Endodermal cell (in vitro differentiated cells): ENCODE data around the gene ZNF469. TPM values are rescaled to one million over a fixed set of nuclear protein-coding genes. Genes with fewer than 3 reads are reported as not detected.

Source experiments
- DNase-seq: peaks from one replicate; pipeline ENCODE4 v3.0.0-alpha.2; 2017
- H3K27ac ChIP-seq: 2 replicates; pipeline ENCODE4 v1.5.1; 2013; ENCODE audit warnings: mild to moderate bottlenecking, low read depth, low read length, moderate library complexity
- H3K27me3 ChIP-seq: 2 replicates; pipeline ENCODE4 v1.6.1; 2013; ENCODE audit warnings: mild to moderate bottlenecking, low read length, moderate library complexity; ENCODE audit not compliant: insufficient read depth, control insufficient read depth, poor library complexity, severe bottlenecking
- H3K36me3 ChIP-seq: 2 replicates; pipeline ENCODE4 v1.7.0; 2013; ENCODE audit warnings: mild to moderate bottlenecking, low read length, moderate library complexity; ENCODE audit not compliant: control insufficient read depth, insufficient read depth
- H3K4me1 ChIP-seq: one replicate; pipeline ENCODE4 v1.7.0; 2013; ENCODE audit warnings: low read length; ENCODE audit not compliant: control insufficient read depth, insufficient read depth
- H3K4me3 ChIP-seq: 2 replicates; pipeline ENCODE4 v1.5.1; 2013; ENCODE audit warnings: mild to moderate bottlenecking, low read length, moderate library complexity
- H3K9ac ChIP-seq: 2 replicates; pipeline ENCODE4 v1.6.1; 2013; ENCODE audit warnings: mild to moderate bottlenecking, low read length, moderate library complexity; ENCODE audit not compliant: poor library complexity, severe bottlenecking; ENCODE audit errors: extremely low read depth
- H3K9me3 ChIP-seq: 2 replicates; pipeline ENCODE4 v1.6.1; 2013; ENCODE audit warnings: mild to moderate bottlenecking, low read length, moderate library complexity; ENCODE audit not compliant: control insufficient read depth
- H3K27ac Mint-ChIP-seq: 2 replicates; pipeline ENCODE4 v1.8.0; 2020; ENCODE audit warnings: mixed read lengths
- H3K27me3 Mint-ChIP-seq: 2 replicates; pipeline ENCODE4 v1.8.0; 2021; ENCODE audit warnings: mild to moderate bottlenecking, mixed read lengths; ENCODE audit not compliant: insufficient read depth
- H3K36me3 Mint-ChIP-seq: 2 replicates; pipeline ENCODE4 v1.8.0; 2020; ENCODE audit warnings: low read depth, mixed read lengths
- H3K4me1 Mint-ChIP-seq: 2 replicates; pipeline ENCODE4 v1.8.0; 2020; ENCODE audit warnings: mixed read lengths
- H3K4me3 Mint-ChIP-seq: 2 replicates; pipeline ENCODE4 v1.8.0; 2020; ENCODE audit warnings: mild to moderate bottlenecking, moderate library complexity, mixed read lengths
- H3K9me3 Mint-ChIP-seq: 2 replicates; pipeline ENCODE4 v1.8.0; 2020; ENCODE audit warnings: mild to moderate bottlenecking, mixed read lengths
- CTCF ChIP-seq: fragments of 200-600 bp; sonication (generic); conservative IDR thresholded peaks from 2 replicates; pipeline ENCODE4 v1.5.0; 2021; ENCODE audit warnings: antibody characterized with exemption, mild to moderate bottlenecking
- whole genome bisulfite sequencing, 2 experiments: methylation state at CpG; one replicate each; pipeline versions ENCODE4 v1.1.5 to v1.1.7; 2013; ENCODE audit warnings: missing lambda C conversion rate in 2 of 2, mixed read lengths in 1 of 2; ENCODE audit not compliant: insufficient coverage in 1 of 2, insufficient read length in 1 of 2; 5-methylcytosine and 5-hydroxymethylcytosine counted together
- total RNA-seq, 2 donors: library from RNA; stranded (reverse); fragmentation: NEBNext Ultra II Directional in 1 of 2; extraction: Animal tissue kit (Norgen Biotek cat#: 25700) in 1 of 2; gene quantifications; 2 replicates in 1 of 2; 3 replicates in 1 of 2; pipeline ENCODE4 v1.2.1, GENCODE V29; 2021

Gene ZNF469
- total RNA-seq, 2 donors from 2014 or later = 0.68 to 4.7 TPM

GRCh38 chr16:88431651-88432050, 48.9 kb downstream of the ZNF469 start:
- Mint-ChIP-seq H3K4me1 (no peaks in the 10 kb centered on the region), H3K27ac (no peak overlapping the region), H3K36me3 (no peaks in the 10 kb centered on the region), H3K27me3 (peaks cover 2% of the 10 kb centered on the region), H3K4me3 (no peak overlapping the region), H3K9me3 (no peaks in the 10 kb centered on the region)
- TF ChIP-seq CTCF = no peak
- WGBS, 2 experiments = 88 to 92% methylated on average over 22 of the region's 22 CpGs
- H3K9me3 ChIP-seq = no peaks in the 10 kb centered on the region
- no peak overlapping the region for H3K9ac ChIP-seq
- H3K27me3 ChIP-seq = peaks cover 11% of the 10 kb centered on the region
- no peaks in the 10 kb centered on the region for H3K4me1 ChIP-seq
- H3K4me3 ChIP-seq = no peak overlapping the region
- no peak overlapping the region for H3K27ac ChIP-seq
- DNase-seq = no peak
- no peaks in the 10 kb centered on the region for H3K36me3 ChIP-seq

- Histone ChIP-seq H3K4me1 (no peaks in the 10 kb centered on the region), H3K9ac (no peak overlapping the region), H3K27me3 (peaks cover 11% of the 10 kb centered on the region), H3K9me3 (no peaks in the 10 kb centered on the region), H3K4me3 (no peak overlapping the region), H3K36me3 (no peaks in the 10 kb centered on the region), H3K27ac (no peak overlapping the region)
- peaks cover 2% of the 10 kb centered on the region for H3K27me3 Mint-ChIP-seq
- TF ChIP-seq CTCF = no peak
- no peaks in the 10 kb centered on the region for H3K9me3 Mint-ChIP-seq
- WGBS, 2 experiments = 92% methylated on average over 21 to 22 of the region's 22 CpGs
- no peak overlapping the region for H3K27ac Mint-ChIP-seq
- DNase-seq = no peak
- H3K4me1 Mint-ChIP-seq = no peaks in the 10 kb centered on the region
- H3K4me3 Mint-ChIP-seq = no peak overlapping the region
- no peaks in the 10 kb centered on the region for H3K36me3 Mint-ChIP-seq
Measured at GRCh38 chr16:88432174-88432573, 49.4 kb downstream of the ZNF469 start.

Other genes with a start within 250 kb of the ZNF469 start
- 10 to 100 TPM; 18.1 to 21.5 TPM for gene ZFPM1, start 70.3 kb downstream of the ZNF469 start, total RNA-seq
- 10 to 100 TPM; 75.4 to 76.6 TPM for gene ZC3H18, start 187.4 kb downstream of the ZNF469 start, total RNA-seq